ENCODE data around the gene RPL36.

- TF ChIP-seq CTCF (IDR thresholded peaks at IDR 0.05; ENCODE audit: low read length) (no peak), EZH2phosphoT487 (IDR thresholded peaks at IDR 0.05; ENCODE audit: low read length) (no peak), EZH2 (optimal IDR thresholded peaks at IDR 0.05; ENCODE audit: low read depth, low read length) (no peak)
Observed at GRCh38 chr19:5706876-5707573, 16.9 kb downstream of the RPL36 start.
